ENCODE results near the gene SPINK2. TPM values are rescaled to one million over a fixed set of nuclear protein-coding genes. Genes with fewer than 3 reads are reported as not detected.
A peak's percentile ranks its signal among the peaks of the same experiment; 100 is the strongest.

Gene SPINK2
- total RNA-seq, 1 donor from 2014 or later = not detected

DNA sequence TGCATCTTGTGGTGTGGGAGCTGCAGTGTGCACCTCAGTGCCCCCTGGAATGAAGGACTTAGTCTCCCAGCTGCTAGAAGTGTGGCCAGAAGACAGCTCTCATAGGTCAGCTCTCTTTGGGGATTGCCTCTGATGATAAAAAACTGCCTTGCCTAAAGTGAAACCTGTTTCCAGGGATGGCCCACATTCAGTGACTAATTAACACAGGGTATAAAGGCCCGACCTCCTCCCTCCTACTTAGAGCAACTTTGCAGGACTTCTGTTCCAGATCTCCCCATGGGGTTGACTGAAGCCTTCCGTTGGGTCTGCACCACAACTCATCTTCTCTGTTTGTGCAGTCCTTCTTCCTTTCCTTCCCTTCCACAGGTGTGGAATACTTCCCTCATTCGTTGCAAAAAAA is 53.2 kb downstream of the SPINK2 start:
- FAIRE-seq (no peak), DNase-seq (ENCODE audit: low read depth) (peak; percentile 12)
- TF ChIP-seq, protein P1, sequence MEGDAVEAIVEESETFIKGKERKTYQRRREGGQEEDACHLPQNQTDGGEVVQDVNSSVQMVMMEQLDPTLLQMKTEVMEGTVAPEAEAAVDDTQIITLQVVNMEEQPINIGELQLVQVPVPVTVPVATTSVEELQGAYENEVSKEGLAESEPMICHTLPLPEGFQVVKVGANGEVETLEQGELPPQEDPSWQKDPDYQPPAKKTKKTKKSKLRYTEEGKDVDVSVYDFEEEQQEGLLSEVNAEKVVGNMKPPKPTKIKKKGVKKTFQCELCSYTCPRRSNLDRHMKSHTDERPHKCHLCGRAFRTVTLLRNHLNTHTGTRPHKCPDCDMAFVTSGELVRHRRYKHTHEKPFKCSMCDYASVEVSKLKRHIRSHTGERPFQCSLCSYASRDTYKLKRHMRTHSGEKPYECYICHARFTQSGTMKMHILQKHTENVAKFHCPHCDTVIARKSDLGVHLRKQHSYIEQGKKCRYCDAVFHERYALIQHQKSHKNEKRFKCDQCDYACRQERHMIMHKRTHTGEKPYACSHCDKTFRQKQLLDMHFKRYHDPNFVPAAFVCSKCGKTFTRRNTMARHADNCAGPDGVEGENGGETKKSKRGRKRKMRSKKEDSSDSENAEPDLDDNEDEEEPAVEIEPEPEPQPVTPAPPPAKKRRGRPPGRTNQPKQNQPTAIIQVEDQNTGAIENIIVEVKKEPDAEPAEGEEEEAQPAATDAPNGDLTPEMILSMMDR (IDR thresholded peaks at IDR 0.05; ENCODE audit: insufficient read depth, low read length, severe bottlenecking) = no peak
- H3K36me3 ChIP-seq (ENCODE audit: control insufficient read depth, insufficient read depth, low read length) = no peaks in the 10 kb centered on the region
- no peaks in the 10 kb centered on the region for H3K27me3 ChIP-seq (ENCODE audit: control insufficient read depth, insufficient read depth, low read length)
- H3K4me3 ChIP-seq (ENCODE audit: low read depth, low read length) = no peak overlapping the region

DNA sequence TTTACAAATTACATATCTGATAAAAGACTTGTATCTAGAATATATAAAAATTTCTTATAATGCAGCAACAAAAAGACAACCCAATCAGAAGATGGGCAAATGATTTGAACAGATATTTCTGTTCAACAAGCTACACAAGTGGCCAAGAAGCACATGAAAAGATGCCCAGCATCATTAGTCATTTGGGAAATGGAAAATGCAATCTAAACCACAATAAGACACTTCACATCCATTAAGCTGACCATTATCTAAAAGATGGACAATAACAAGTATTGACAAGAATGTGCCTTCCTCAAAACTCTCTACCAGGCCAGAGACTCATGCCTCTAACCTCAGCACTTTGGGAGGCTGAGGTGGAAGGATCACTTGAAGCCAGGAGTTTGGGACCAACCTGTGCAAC is 53.9 kb downstream of the SPINK2 start:
- H3K27me3 ChIP-seq (ENCODE audit: control insufficient read depth, insufficient read depth, low read length) = no peaks in the 10 kb centered on the region
- H3K4me3 ChIP-seq (ENCODE audit: low read depth, low read length) = no peak overlapping the region
- FAIRE-seq (no peak), DNase-seq (ENCODE audit: low read depth) (no peak)
- H3K36me3 ChIP-seq (ENCODE audit: control insufficient read depth, insufficient read depth, low read length) = no peaks in the 10 kb centered on the region
- TF ChIP-seq, protein P1 (IDR thresholded peaks at IDR 0.05; ENCODE audit: insufficient read depth, low read length, severe bottlenecking) = no peak

DNA sequence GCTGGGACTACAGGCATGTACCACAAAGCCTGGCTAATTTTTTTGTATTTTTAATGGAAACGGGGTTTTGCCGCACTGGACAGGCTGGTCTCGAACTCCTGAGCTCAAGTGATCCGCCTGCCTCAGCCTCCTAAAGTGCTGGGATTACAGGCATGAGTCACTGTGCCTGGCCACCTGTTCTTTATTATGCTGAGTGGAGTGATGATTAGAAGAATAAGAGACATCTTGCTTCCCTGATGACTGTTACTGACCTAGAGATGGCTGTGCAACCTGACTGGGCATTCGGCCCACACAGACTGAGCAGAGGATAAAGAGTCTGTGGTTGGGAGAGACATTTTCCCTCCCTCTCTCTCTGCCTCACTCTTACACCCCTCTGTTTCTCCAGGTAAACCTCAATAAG is 56.7 kb downstream of the SPINK2 start:
- Histone ChIP-seq H3K27me3 (ENCODE audit: control insufficient read depth, insufficient read depth, low read length) (no peaks in the 10 kb centered on the region), H3K36me3 (ENCODE audit: control insufficient read depth, insufficient read depth, low read length) (no peaks in the 10 kb centered on the region), H3K4me3 (ENCODE audit: low read depth, low read length) (no peak overlapping the region)
- TF ChIP-seq, protein P1 (IDR thresholded peaks at IDR 0.05; ENCODE audit: insufficient read depth, low read length, severe bottlenecking) = no peak
- FAIRE-seq (no peak), DNase-seq (ENCODE audit: low read depth) (peak; percentile 22)

DNA sequence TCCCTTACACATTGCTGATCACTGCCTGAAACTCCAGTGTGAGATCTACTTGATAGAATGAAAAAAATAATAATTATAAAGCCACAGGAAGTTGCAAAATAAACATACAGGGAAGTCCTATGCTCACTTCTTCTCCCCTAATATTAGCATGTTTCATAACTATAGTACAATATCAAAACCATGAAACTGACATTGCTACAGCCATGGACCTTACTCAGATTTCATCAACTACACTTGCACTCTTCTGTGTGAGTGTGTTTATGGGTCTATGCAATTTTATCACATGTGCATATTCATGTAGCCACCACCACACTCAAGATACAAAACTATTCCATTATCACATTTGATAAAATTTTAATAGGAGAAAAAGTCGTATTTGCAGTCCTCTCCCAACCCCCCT is 57.3 kb downstream of the SPINK2 start:
- no peak for FAIRE-seq
- H3K4me3 ChIP-seq (ENCODE audit: low read depth, low read length) = no peak overlapping the region
- TF ChIP-seq, protein P1 (IDR thresholded peaks at IDR 0.05; ENCODE audit: insufficient read depth, low read length, severe bottlenecking) = no peak
- H3K27me3 ChIP-seq (ENCODE audit: control insufficient read depth, insufficient read depth, low read length) = no peaks in the 10 kb centered on the region
- no peak for DNase-seq (ENCODE audit: low read depth)
- H3K36me3 ChIP-seq (ENCODE audit: control insufficient read depth, insufficient read depth, low read length) = no peaks in the 10 kb centered on the region

DNA sequence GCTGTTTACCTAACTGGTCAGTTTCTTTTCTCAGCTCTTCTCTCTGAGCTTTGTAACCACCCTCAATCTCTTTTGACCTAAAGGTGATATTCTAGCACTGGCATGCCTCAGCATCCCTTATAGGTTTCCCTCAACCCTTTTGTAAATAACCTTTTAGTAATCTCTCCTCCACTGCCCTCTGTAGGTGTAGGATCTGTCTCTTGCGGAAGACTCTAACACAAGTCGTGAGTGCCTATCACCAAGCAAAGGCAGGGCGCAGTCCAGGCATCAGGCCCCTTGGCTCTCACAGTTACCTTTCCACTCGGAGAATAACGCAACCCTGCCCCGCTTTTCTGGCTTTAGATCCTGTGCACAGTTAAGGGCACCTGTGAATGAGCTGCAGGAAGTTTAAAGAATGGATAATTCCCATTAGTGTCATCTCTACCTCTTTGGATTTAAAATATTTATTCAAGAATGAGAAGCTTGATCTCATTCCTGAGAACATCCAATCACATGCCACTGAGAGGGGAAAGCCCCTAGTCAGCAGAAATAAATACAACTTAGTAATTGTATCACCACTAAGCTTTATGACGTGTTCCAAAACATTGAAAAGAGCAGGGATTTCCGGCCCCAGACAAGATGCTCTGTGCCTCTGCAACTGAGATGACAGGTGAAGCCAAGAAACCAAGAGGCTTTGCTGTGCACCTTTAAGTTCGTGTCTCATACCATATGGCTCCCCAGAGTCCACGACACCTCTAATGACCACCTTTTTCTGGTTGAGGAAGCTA is 58.8 kb downstream of the SPINK2 start:
- H3K4me3 ChIP-seq (ENCODE audit: low read depth, low read length) = no peak overlapping the region
- no peaks in the 10 kb centered on the region for H3K36me3 ChIP-seq (ENCODE audit: control insufficient read depth, insufficient read depth, low read length)
- no peaks in the 10 kb centered on the region for H3K27me3 ChIP-seq (ENCODE audit: control insufficient read depth, insufficient read depth, low read length)
- no peak for FAIRE-seq
- no peak for DNase-seq (ENCODE audit: low read depth)
- TF ChIP-seq, protein P1 (IDR thresholded peaks at IDR 0.05; ENCODE audit: insufficient read depth, low read length, severe bottlenecking) = peak; percentile 12

DNA sequence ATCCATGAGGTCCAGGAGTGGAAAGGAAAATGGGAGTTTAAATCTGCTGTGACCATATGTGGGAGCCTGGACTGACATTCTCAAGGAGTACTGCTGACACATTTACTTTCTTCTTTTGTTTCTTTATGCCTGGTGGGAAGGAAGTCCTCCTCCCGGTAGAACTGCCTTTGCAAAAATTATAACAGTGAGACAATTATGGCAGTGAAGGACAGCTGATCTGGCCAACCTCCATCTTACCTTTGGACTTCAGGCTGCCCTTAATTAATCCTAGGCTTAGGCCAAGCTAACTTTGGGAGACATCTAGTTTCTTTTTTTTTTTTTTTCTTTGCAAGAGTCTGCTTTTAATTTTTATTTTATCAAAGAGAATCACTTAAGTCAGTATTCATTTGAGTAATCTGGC is 61.3 kb downstream of the SPINK2 start:
- no peaks in the 10 kb centered on the region for H3K27me3 ChIP-seq (ENCODE audit: control insufficient read depth, insufficient read depth, low read length)
- FAIRE-seq = no peak
- H3K4me3 ChIP-seq (ENCODE audit: low read depth, low read length) = no peak overlapping the region
- DNase-seq (ENCODE audit: low read depth) = no peak
- H3K36me3 ChIP-seq (ENCODE audit: control insufficient read depth, insufficient read depth, low read length) = no peaks in the 10 kb centered on the region
- TF ChIP-seq, protein P1 (IDR thresholded peaks at IDR 0.05; ENCODE audit: insufficient read depth, low read length, severe bottlenecking) = no peak
